ENCODE data around the gene INPP5A. TPM values are rescaled to one million over a fixed set of nuclear protein-coding genes. Genes with fewer than 3 reads are reported as not detected.

Gene INPP5A
- total and polyA plus RNA-seq, 9 of the 15 experiments (the other 6 are each of a cell fraction or from before 2014, with no cell fraction given), result 0.66 to 11.6 (median 7.7) TPM

DNA sequence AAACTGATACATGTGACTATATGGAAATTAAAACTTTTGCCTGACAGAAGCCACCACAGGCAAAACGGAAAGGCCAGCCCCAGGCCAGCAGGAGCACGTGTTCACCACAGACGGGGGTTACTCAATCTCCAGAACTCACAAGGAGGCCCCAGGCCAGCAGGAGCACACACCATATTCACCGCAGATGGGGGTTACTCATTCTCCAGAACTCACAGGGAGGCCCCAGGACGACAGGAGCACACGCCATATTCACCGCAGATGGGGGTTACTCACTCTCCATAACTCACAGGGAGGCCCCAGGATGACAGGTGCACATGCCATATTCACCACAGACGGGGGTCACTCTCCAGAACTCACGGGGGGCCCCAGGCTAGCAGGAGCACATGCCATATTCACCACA, 186.9 kb downstream of the INPP5A start (continued):
- no peak for TF ChIP-seq MTF1 (CRISPR knock-in tag; IDR thresholded peaks at IDR 0.05; ENCODE audit: borderline replicate concordance)
- TF ChIP-seq, protein P1, sequence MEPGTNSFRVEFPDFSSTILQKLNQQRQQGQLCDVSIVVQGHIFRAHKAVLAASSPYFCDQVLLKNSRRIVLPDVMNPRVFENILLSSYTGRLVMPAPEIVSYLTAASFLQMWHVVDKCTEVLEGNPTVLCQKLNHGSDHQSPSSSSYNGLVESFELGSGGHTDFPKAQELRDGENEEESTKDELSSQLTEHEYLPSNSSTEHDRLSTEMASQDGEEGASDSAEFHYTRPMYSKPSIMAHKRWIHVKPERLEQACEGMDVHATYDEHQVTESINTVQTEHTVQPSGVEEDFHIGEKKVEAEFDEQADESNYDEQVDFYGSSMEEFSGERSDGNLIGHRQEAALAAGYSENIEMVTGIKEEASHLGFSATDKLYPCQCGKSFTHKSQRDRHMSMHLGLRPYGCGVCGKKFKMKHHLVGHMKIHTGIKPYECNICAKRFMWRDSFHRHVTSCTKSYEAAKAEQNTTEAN (CRISPR knock-in tag; IDR thresholded peaks at IDR 0.05), result no peak

DNA sequence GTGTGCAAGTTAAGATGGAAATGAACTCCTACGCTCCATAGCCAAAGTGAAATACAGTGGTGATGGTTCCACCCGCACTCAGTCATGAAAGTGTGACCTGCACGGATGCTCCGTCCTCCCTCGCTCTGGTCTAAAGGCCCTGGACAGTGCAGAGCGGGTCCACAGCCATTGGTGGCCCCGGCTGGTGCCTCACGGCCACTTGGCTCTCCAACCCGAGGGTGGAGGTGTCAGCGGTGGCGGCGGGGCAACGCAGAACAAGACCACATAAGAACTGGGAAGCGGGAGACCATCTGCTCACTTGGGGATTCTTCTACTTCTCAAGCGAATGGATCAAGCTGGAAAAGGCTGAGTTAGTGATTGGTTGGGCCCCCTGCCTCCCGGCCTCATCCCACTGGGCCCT, 187.6 kb downstream of the INPP5A start:
- H3K27ac ChIP-seq (ENCODE audit: extremely low read depth, low read depth, low read length), result no peak overlapping the region
- no peaks in the 10 kb centered on the region for H3K9me3 ChIP-seq (replicated peaks; ENCODE audit: control insufficient read depth, insufficient read depth, low read depth, low read length)
- ChIA-PET POLR2A (no interaction called here), CTCF (ENCODE audit: low intra/inter-chr PET ratio) (no interaction called here)
- no peaks in the 10 kb centered on the region for H3K79me2 ChIP-seq (ENCODE audit: control insufficient read depth, insufficient read depth, low read length)
- no peaks in the 10 kb centered on the region for H4K20me1 ChIP-seq (replicated peaks; ENCODE audit: control insufficient read depth, insufficient read depth, low read length)
- no peak overlapping the region for H2AFZ ChIP-seq (ENCODE audit: low read depth, low read length)
- ATAC-seq (no peak), FAIRE-seq (no peak), DNase-seq (ENCODE audit: extremely low read depth in 1 of 4, low spot score in 3 of 4) (no peak)
- in situ Hi-C loops (cut with MboI), result loop anchor here (5.0 kb wide), 1 partner anchor 33 kb away; no protein-coding TSS in a partner anchor
- no peaks in the 10 kb centered on the region for H3K36me3 ChIP-seq (ENCODE audit: control insufficient read depth, insufficient read depth, low read length)
- peaks cover 0 to 5% of the 10 kb centered on the region in 2 experiments; a peak in 2 of 5 replicates for H3K4me1 ChIP-seq (replicated peaks in 1 of 2; ENCODE audit: control insufficient read depth in 2 of 2, insufficient read depth in 2 of 2, low read length in 2 of 2)
- no peak for TF ChIP-seq NFE2L1 (tag; IDR thresholded peaks at IDR 0.05; ENCODE audit: borderline replicate concordance, low read depth)
- 81% methylated on average over 9 of the region's 16 CpGs for WGBS (ENCODE audit: insufficient coverage, low coverage, missing lambda C conversion rate)
- no peaks in the 10 kb centered on the region for H3K27me3 ChIP-seq (ENCODE audit: control insufficient read depth in 2 of 2, insufficient read depth in 2 of 2, low read length in 2 of 2)
- H3K4me3 ChIP-seq, result no peak overlapping the region
- intact Hi-C loops (cut with micrococcal nuclease), result no loop called here
- no peaks in the 10 kb centered on the region for H3K9me1 ChIP-seq (ENCODE audit: control insufficient read depth, insufficient read depth, low read length)
- BruUV-seq (replicated peaks), result no TSS peak
- H3K9ac ChIP-seq (ENCODE audit: insufficient read depth in 1 of 2, low read depth in 2 of 2, low read length in 2 of 2), result no peak overlapping the region
- H3K4me2 ChIP-seq (ENCODE audit: insufficient read depth, low read length), result no peak overlapping the region

Data from K562 (cell line).